ENCODE results near the gene MPZL1. TPM values are rescaled to one million over a fixed set of nuclear protein-coding genes. Genes with fewer than 3 reads are reported as not detected.
A peak's percentile ranks its signal among the peaks of the same experiment; 100 is the strongest.
"Not testable (repeated sequence)": the region's sequence is repeated elsewhere in the genome, so short reads cannot be mapped to it uniquely, and the experiment has no call there.

MPZL1 gene
- total RNA-seq, 1 donor from 2014 or later = 34.4 TPM

DNA sequence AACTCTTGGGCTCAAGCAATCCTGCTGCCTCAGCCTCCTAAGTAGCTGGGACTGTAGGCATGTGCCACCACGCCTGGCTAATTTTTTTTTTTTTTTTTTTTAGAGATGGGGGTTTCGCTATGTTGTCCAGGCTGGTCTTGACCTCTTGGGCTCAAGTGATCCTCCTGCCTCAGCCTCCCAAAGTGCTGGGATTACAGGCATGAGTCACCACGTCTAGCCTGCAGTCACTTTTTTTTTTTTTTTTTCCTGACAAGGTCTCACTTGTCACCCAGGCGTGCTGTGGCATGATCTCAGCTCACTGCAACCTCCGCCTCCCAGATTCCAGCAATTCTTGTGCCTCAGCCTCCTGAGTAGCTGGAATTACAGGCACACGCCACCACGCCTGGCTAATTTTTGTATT, 19.3 kb downstream of the MPZL1 start:
- DNase-seq; ATAC-seq (ENCODE audit: poor library complexity); intact Hi-C loops (cut with DNase I): not testable (repeated sequence)

DNA sequence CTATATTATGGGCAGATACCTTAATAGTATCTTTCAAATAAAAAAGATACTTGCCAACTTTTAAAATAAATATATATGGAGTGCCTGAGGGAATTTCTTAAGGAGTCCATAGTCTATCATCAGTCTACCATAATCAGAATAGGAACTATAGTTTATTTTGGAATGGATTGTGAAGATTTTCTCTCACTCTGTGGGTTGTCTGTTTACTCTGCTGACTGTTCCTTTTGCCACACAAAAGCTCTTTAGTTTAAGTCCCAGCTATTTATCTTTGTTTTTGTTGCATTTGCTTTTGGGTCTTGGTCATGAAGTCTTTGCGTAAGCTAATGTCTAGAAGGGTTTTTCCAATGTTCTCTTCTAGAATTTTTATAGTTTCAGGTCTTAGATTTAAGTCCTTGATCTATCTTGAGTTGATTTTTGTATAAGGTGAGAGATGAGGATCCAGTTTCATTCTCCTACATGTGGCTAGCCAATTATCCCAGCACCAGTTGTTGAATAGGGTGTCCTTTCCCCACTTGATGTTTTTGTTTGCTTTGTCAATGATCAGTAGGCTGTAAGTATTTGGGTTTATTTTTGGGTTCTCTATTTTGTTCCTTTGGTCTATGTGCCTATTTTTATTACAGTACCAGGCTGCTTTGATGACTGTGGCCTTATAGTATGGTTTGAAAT, 20.7 kb downstream of the MPZL1 start:
- DNase-seq; ATAC-seq (ENCODE audit: poor library complexity); intact Hi-C loops (cut with DNase I): not testable (repeated sequence)

DNA sequence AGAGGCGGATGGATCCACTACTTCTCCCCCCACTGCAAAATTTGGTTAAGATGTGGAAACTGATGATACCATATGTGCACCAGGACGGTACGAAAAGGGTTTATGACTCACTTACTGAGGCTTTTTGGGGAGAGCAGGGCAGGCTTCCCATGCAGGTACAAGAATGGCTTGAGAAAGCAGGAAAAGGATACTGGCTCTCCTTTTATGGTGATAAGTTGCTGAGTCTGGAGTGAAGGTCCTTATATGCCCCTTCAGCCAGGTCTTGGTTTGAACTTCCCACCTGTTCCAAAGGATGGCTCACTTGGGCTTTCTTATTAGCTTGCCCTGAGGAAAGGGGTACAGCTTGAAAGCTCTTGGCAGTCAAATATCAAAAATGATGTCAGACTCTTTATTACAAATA, 23.1 kb downstream of the MPZL1 start:
- ATAC-seq (ENCODE audit: poor library complexity) (no peak), DNase-seq (no peak)
- intact Hi-C loops (cut with DNase I) = no loop called here

GRCh38 chr1:167746013-167746672, 24.4 kb downstream of the MPZL1 start:
- DNase-seq = no peak

GRCh38 chr1:167746988-167747655, 25.3 kb downstream of the MPZL1 start:
- intact Hi-C loops (cut with DNase I) = no loop called here
- ATAC-seq (ENCODE audit: poor library complexity) (no peak), DNase-seq (no peak)

More at GRCh38 chr1:167746013-167746672, 24.4 kb downstream of the MPZL1 start:
- intact Hi-C loops (cut with DNase I) = no loop called here
- ATAC-seq (ENCODE audit: poor library complexity) = no peak

- ATAC-seq (ENCODE audit: poor library complexity) (no peak), DNase-seq (no peak)
- intact Hi-C loops (cut with DNase I) = no loop called here
Observed at GRCh38 chr1:167747988-167748387, 26.2 kb downstream of the MPZL1 start.

GRCh38 chr1:167748906-167749305, 27.1 kb downstream of the MPZL1 start:
- DNase-seq = no peak
- intact Hi-C loops (cut with DNase I) = no loop called here
- ATAC-seq (ENCODE audit: poor library complexity) = no peak

- peak; percentile 15 for ATAC-seq (ENCODE audit: poor library complexity)
- no peak for DNase-seq
Observed at GRCh38 chr1:167749741-167750140, 28.0 kb downstream of the MPZL1 start.

DNA sequence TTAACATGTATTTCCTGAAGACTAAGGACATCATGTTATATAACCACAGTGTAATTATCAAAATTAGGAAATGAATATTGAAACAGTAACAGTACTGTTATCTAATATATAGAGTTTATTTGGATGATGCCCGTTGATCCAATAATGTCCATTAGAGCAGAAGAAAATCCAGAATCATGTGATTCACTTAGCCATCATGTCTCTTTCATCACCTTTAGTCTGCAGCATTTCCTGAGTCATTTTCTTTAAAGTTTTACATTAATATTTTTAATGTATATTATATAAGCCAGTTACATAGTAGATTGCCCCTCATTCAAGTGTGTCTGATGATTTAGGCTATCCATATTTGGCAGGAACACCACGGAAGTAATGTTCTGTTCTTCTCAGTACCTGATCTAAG, 28.9 kb downstream of the MPZL1 start:
- DNase-seq (no peak), ATAC-seq (ENCODE audit: poor library complexity) (no peak)
- intact Hi-C loops (cut with DNase I) = no loop called here

More at GRCh38 chr1:167749741-167750140, 28.0 kb downstream of the MPZL1 start:
- intact Hi-C loops (cut with DNase I) = no loop called here

- intact Hi-C loops (cut with DNase I) = no loop called here
- ATAC-seq (ENCODE audit: poor library complexity) (no peak), DNase-seq (no peak)
Observed at GRCh38 chr1:167751676-167752075, 29.9 kb downstream of the MPZL1 start.

- DNase-seq (no peak), ATAC-seq (ENCODE audit: poor library complexity) (no peak)
- intact Hi-C loops (cut with DNase I) = no loop called here
Observed at GRCh38 chr1:167752219-167752985, 30.6 kb downstream of the MPZL1 start.

DNA sequence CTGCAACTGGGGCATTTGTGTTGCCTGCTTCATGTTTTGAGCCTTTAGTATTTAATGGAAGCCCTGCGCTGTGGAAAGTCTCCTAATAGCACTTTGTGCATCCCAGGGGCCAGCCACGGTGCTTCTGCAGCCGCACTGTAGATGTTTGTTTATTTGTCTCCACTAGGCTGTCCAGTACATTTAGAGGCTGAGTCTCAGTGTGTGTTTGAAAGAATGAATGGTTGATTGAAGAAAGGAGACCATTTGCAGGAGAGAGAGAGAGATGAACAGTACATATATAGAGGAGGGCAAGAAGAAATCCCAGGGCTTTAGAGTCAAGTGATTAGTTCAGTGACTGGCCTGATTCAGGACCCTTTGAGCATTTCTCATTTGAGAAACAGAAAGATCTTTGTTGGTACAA, 33.9 kb downstream of the MPZL1 start:
- ATAC-seq (ENCODE audit: poor library complexity) (no peak), DNase-seq (no peak)
- intact Hi-C loops (cut with DNase I) = loop anchor here (5.0 kb wide), 1 partner anchor 33 kb away; the partner anchor contains the start of gene MPZL1

DNA sequence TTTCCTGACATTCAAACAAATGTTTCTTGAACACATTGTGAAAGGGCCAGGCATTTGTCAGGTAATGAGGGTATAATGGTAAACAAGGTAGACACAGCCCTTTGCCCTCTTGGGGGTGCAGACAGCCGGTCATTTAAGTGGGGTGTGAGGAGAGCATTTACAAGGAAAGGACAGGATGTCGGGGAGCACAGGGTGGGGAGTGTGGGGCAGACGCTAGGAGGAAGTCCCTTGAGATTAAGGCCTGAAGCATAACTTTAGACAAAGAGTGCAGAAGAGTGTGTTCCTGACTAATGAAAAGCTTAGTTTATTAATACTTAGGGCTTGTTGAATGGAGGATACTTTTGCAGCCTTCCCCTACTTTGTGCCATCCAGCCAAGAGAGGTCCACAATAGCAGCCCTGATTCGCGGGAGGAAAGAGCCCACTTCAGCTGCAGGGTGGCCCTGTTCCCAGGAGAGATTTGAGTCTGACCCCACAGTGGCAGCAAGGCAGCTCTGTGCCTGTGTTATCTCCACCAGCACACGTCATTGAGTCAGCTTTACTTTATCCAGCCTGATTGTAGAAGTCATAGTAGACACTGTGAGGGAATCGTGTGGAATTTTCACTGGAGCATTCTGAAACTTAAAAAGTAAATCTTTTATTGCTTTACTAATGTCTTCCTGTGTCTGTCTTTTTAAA, 35.1 kb downstream of the MPZL1 start:
- ATAC-seq (ENCODE audit: poor library complexity) = peak; percentile 91
- intact Hi-C loops (cut with DNase I) = loop anchor here (5.0 kb wide), 1 partner anchor 35 kb away; the partner anchor contains the start of gene MPZL1

DNA sequence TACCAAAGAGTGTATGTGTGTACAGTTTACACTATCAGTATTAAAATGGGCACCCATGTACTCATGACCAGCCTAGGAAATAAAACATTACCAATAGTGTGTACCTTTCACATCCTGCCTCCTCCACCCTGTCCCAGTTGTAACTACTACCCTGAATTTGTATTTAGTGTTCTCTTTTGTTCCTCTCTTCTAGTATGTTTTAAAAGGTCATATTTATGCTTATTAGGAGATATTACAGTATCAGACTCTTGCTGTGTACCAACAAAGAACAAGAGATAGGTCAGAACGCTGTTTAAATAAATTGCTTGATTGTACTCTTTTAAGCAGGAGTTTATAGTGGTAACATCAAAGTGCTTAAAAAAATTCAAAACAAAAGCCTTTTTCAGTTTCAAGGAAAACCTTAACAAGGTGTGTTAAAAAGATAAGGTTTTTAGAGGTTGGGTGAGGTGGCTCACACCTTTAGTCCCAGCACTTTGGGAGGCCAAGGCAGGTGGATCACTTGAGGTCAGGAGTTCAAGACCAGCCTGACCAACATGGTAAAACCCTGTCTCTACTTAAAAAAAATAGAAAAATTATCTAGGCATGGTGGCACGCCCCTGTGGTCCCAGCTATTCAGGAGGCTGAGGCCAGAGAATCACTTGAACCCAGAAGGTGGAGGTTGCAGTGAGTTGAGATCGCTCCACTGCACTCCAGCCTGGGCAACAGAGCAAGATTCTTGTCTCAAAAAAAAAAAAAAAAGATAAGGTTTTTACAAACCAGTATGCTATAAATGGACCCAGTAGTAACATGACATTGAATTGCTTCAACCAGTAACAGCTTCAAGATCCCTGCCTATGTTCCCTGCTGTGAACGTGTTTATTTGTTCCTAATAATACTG, 35.9 kb downstream of the MPZL1 start:
- ATAC-seq (ENCODE audit: poor library complexity) (peak; percentile 13), DNase-seq (no peak)
- intact Hi-C loops (cut with DNase I) = loop anchor here (5.0 kb wide), 1 partner anchor 35 kb away; the partner anchor contains the start of gene MPZL1

More for the DNA sequence above, 35.1 kb downstream of the MPZL1 start:
- DNase-seq = peak; percentile 57

DNA sequence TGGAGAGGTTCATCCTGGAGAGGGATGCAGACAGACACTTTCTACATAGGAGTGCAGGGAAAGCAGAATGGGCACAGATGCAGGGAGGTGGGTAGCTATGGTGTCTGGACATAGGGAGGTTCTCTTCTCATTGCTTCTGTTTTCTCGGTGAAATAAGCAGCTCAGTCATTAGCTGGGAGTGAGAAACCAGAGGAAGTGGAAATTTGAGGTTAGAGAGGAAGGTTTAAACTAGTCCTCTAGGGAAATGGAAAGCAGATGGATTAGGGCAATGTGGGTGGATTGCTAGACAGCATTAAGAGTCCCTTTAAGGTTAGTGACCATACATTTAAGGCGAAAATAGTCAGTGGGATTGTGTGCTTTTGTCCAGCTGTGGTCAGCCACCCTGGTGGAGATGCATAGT, 39.6 kb downstream of the MPZL1 start:
- DNase-seq (no peak), ATAC-seq (ENCODE audit: poor library complexity) (no peak)
- intact Hi-C loops (cut with DNase I) = no loop called here

DNA sequence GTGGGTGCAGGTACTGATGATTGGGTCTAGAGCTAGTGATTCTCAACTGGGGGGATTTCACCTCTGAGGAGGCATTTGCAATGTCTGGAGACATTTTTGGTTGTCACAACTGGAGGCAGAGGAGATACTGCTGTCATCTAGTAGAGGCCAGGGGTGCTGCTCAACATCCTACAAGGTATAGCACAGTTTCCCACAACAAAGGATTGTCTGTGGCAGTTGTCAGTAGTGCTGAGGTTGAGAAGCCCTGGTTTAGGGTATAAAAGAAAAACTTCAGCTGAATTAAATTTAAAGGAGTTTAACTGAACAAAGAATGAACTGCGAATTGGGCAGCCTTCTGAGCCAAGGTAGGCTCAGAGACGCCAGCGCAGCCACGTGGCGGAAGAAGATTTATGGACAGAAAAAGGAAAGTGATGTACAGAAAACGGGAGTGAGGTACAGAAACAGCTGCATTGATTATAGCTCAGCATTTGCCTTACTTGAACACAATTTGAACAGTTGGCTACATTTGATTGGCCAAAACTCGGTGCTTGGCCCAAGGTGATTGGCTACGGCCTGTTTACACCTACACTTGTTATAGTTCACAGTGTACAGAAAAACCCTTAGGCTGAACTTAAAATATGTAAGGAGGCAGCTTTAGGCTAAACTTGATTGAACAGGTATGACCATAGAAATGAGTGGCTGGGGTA, 40.4 kb downstream of the MPZL1 start:
- ATAC-seq (ENCODE audit: poor library complexity) (no peak), DNase-seq (no peak)
- intact Hi-C loops (cut with DNase I) = no loop called here

All from Right ventricle myocardium superior (tissue), 1 donor.